ENCODE measurements around the gene SMKR1. TPM values are rescaled to one million over a fixed set of nuclear protein-coding genes. Genes with fewer than 3 reads are reported as not detected.

SMKR1 gene
- total and polyA plus RNA-seq, 9 of the 15 experiments (the other 6 are each of a cell fraction or from before 2014, with no cell fraction given): 0.58 to 1.8 (median 0.93) TPM; not detected in 1

GRCh38 chr7:129561677-129562359, 59.5 kb downstream of the SMKR1 start:
- Histone ChIP-seq H3K27ac (ENCODE audit: extremely low read depth, low read depth, low read length) (no peak overlapping the region), H3K79me2 (ENCODE audit: control insufficient read depth, insufficient read depth, low read length) (no peaks in the 10 kb centered on the region), H3K4me3 (no peak overlapping the region), H2AFZ (ENCODE audit: low read depth, low read length) (0 out of 2 replicates have a peak overlapping the region, but pooled peaks have one; percentile 5), H3K27me3 (ENCODE audit: control insufficient read depth in 2 of 2, insufficient read depth in 2 of 2, low read length in 2 of 2) (peaks cover 22 to 24% of the 10 kb centered on the region in 2 experiments), H3K9ac (ENCODE audit: insufficient read depth in 1 of 2, low read depth in 2 of 2, low read length in 2 of 2) (no peak overlapping the region), H4K20me1 (replicated peaks; ENCODE audit: control insufficient read depth, insufficient read depth, low read length) (no peaks in the 10 kb centered on the region), H3K9me1 (ENCODE audit: control insufficient read depth, insufficient read depth, low read length) (no peaks in the 10 kb centered on the region), H3K4me1 (replicated peaks in 1 of 2; ENCODE audit: control insufficient read depth in 2 of 2, insufficient read depth in 2 of 2, low read length in 2 of 2) (peaks cover 4 to 8% of the 10 kb centered on the region in 2 experiments; a peak in 3 of 5 replicates), H3K4me2 (ENCODE audit: insufficient read depth, low read length) (no peak overlapping the region), H3K36me3 (ENCODE audit: control insufficient read depth, insufficient read depth, low read length) (no peaks in the 10 kb centered on the region), H3K9me3 (replicated peaks; ENCODE audit: control insufficient read depth, insufficient read depth, low read depth, low read length) (no peaks in the 10 kb centered on the region)
- no peak for DNase-seq (ENCODE audit: extremely low read depth in 1 of 4, low spot score in 3 of 4)
- no peak for TF ChIP-seq ZNF561 (CRISPR knock-in tag; conservative IDR thresholded peaks at IDR 0.05)
- TF ChIP-seq CBX5 (IDR thresholded peaks at IDR 0.05; ENCODE audit: borderline replicate concordance, low read depth): no peak
- 0 out of 2 replicates have a peak, but pooled peaks have one; percentile 64 for TF ChIP-seq EZH2 (IDR thresholded peaks at IDR 0.05; ENCODE audit: borderline replicate concordance, low read depth, low read length)
- FAIRE-seq: no peak
- no peak for ATAC-seq
- ChIA-PET CTCF (ENCODE audit: low intra/inter-chr PET ratio) (no interaction called here), POLR2A (interaction anchor here (0.6 kb wide), 1 partner anchor 202 kb away, joined by 3 read pairs; no protein-coding TSS in a partner anchor)
- intact Hi-C loops (cut with micrococcal nuclease): no loop called here
- in situ Hi-C loops (cut with MboI): no loop called here
- BruUV-seq (replicated peaks): no TSS peak
- 14% methylated on average over 12 of the region's 12 CpGs for WGBS (ENCODE audit: insufficient coverage, low coverage, missing lambda C conversion rate)

Small RNA genes within 50 kb of the gene (small RNA-seq; reads per million reads assigned to genes)
- gene RNU1-72P (not detected), gene SNRPGP3 (not detected)

Other genes starting within 250 kb of the SMKR1 start
- 38.5 and 39.8 TPM in 2 replicates for gene STRIP2, start 68.1 kb upstream of the SMKR1 start, total RNA-seq (2014; rRNA removed)
- gene STRIP2, start 68.1 kb upstream of the SMKR1 start, total RNA-seq (2014; rRNA removed; fragmentation: Illumina TruSeq; extraction: Trizol): 40.8 and 41.7 TPM in 2 replicates
- 52.4 and 54.7 TPM in 2 replicates for gene STRIP2, start 68.1 kb upstream of the SMKR1 start, total RNA-seq (2015; rRNA removed; fragmentation: Illumina TruSeq; extraction: Trizol)
- gene STRIP2, start 68.1 kb upstream of the SMKR1 start, total RNA-seq (2021): 50.3 and 56.3 TPM in 2 replicates
- gene STRIP2, start 68.1 kb upstream of the SMKR1 start, polyA plus RNA-seq (2011; rRNA removed): 81.8 and 104 TPM in 2 replicates
- 42.3 TPM in 2 replicates for gene STRIP2, start 68.1 kb upstream of the SMKR1 start, polyA plus RNA-seq (2014; fragmentation: Illumina TruSeq; extraction: Trizol)
- gene STRIP2, start 68.1 kb upstream of the SMKR1 start, polyA plus RNA-seq (2014; fragmentation: Nextera tagmentation; extraction: Ambion mirVana): 10 to 100 TPM; 10.1 to 13.8 TPM
- gene STRIP2, start 68.1 kb upstream of the SMKR1 start, polyA plus RNA-seq (2014; rRNA removed): 52.9 and 55.1 TPM in 2 replicates
- 16.2 and 17.5 TPM in 2 replicates for gene NRF1, start 109.2 kb downstream of the SMKR1 start, total RNA-seq (2014; rRNA removed)
- gene NRF1, start 109.2 kb downstream of the SMKR1 start, total RNA-seq (2014; rRNA removed; fragmentation: Illumina TruSeq; extraction: Trizol): 17.8 and 18.5 TPM in 2 replicates
- gene NRF1, start 109.2 kb downstream of the SMKR1 start, total RNA-seq (2015; rRNA removed; fragmentation: Illumina TruSeq; extraction: Trizol): 17.6 and 20.3 TPM in 2 replicates
- gene NRF1, start 109.2 kb downstream of the SMKR1 start, total RNA-seq (2021): 20.9 and 22.6 TPM in 2 replicates
- gene NRF1, start 109.2 kb downstream of the SMKR1 start, polyA plus RNA-seq (2011; rRNA removed): 28.8 and 29.4 TPM in 2 replicates
- gene NRF1, start 109.2 kb downstream of the SMKR1 start, polyA plus RNA-seq (2014; fragmentation: Illumina TruSeq; extraction: Trizol): 19.9 and 24.3 TPM in 2 replicates
- gene NRF1, start 109.2 kb downstream of the SMKR1 start, polyA plus RNA-seq (2014; fragmentation: Nextera tagmentation; extraction: Ambion mirVana): 1 to 10 TPM; 8.6 to 8.9 TPM
- 20.8 and 25.0 TPM in 2 replicates for gene NRF1, start 109.2 kb downstream of the SMKR1 start, polyA plus RNA-seq (2014; rRNA removed)